ENCODE data around the gene MAP10.
"Not testable (repeated sequence)": the region's sequence is repeated elsewhere in the genome, so short reads cannot be mapped to it uniquely, and the experiment has no call there.

MAP10 gene

DNA sequence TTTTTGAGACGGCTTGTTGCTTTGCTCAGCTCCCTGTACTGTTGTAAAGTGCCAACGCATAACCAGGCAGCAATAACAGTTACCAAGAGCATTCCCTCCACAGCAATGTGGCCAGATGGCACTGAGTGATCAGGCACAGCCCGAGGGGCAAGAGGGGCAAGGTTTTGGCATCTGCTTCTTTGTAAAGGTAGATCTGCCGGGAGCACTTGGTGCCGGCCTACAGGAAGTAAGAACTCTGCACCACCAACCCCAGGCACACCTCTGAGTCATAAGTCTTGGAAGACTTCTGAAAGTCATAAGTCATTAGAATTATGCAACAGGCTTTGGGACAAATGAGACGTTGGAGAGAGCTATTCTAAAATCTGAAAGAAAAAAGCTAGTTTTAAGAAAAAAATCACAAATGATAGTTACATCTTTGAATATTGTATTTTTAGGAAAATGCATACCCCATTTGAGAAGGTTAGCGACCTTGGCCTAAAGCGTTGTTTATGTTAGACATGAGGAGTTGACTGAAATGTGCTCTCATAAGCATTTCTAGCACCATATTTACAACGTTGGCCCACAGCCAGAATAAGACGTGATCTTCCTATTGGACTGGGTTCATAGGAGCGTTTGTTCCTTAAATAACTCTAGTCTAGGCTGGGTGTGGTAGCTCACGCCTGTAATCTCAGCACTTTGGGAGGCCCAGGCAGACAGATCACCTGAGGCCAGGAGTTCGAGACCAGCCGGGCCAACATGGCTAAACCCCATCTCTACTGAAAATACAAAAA lies 37.7 kb upstream of the MAP10 start:
- TF ChIP-seq CTCF (IDR thresholded peaks at IDR 0.05; ENCODE audit: control insufficient read depth, extremely low read depth, insufficient read depth) = no peak
- H3K4me3 ChIP-seq (ENCODE audit: low read depth, low read length) = no peak overlapping the region
- no peak for DNase-seq (ENCODE audit: low read depth)

DNA sequence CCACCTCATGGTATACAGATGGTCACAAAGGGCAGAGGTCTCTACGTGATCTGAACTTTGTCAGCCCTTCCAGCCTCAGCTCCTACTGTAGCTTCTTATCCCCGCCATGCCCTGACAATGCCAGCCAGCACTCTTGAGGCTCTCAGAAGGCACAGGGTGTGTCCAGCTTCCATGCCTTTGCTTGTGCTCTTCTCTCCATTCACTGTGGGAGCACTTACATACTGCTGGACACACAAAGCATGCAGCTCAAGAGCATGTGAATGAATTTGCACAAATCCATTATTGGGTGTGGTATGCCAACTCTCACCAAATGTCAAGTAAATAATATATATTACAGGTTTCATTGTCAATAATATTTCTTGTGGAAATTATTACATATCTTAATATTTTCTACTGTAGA lies 36.4 kb upstream of the MAP10 start:
- no peak for TF ChIP-seq CTCF (IDR thresholded peaks at IDR 0.05; ENCODE audit: control insufficient read depth, extremely low read depth, insufficient read depth)

GRCh38 chr1:232769733-232770132 lies 35.5 kb upstream of the MAP10 start:
- TF ChIP-seq CTCF (IDR thresholded peaks at IDR 0.05; ENCODE audit: control insufficient read depth, extremely low read depth, insufficient read depth) = no peak
- no peak for DNase-seq (ENCODE audit: low read depth)
- no peak overlapping the region for H3K4me3 ChIP-seq (ENCODE audit: low read depth, low read length)

More for the DNA sequence above, 36.4 kb upstream of the MAP10 start:
- DNase-seq (ENCODE audit: low read depth) = no peak
- H3K4me3 ChIP-seq (ENCODE audit: low read depth, low read length) = no peak overlapping the region

DNA sequence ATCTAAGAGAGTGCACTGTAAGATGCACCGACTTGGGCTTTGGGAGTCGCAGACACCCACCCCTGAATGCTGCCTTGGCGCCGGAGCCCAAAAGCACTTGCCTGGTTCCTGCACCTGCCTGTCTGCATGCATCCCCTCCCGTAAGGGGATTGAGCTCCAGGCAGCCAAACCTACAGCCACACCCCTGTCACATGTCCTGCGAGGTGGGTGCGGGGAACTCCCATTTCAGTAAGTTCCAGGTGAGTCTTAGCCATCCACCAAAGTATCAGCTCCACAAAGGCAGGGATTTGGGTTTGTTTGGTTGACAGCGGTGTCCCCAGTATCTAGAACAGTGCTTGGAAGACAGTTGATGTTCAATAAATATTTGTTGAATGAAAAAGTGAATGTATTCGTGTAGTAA lies 31.5 kb upstream of the MAP10 start:
- no peak overlapping the region for H3K4me3 ChIP-seq (ENCODE audit: low read depth, low read length)
- no peak for DNase-seq (ENCODE audit: low read depth)
- TF ChIP-seq CTCF (IDR thresholded peaks at IDR 0.05; ENCODE audit: control insufficient read depth, extremely low read depth, insufficient read depth) = no peak

GRCh38 chr1:232776526-232777106 lies 28.6 kb upstream of the MAP10 start:
- no peak for DNase-seq (ENCODE audit: low read depth)
- TF ChIP-seq CTCF (IDR thresholded peaks at IDR 0.05; ENCODE audit: control insufficient read depth, extremely low read depth, insufficient read depth) = no peak
- H3K4me3 ChIP-seq (ENCODE audit: low read depth, low read length) = no peak overlapping the region

DNA sequence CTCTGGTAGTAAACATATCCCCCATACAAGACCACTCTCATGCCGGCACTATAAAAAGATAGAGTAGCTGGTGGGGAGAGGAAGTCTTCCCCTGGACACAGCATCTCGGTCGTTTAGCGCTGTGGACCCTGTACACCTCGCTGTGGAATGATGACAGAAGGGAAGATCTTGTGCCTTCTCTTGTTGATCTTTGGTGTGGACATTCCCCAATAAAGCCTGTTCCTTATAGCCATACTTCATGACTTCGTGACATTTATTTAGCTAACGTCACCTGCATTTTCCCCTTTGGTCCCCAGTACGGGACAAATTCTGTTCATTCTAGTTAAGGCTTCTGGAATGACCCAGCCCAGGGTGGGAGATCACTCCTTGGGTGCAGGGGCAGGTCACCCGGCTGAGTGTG lies 24.9 kb upstream of the MAP10 start:
- no peak for DNase-seq (ENCODE audit: low read depth)
- TF ChIP-seq CTCF (IDR thresholded peaks at IDR 0.05; ENCODE audit: control insufficient read depth, extremely low read depth, insufficient read depth) = no peak
- no peak overlapping the region for H3K4me3 ChIP-seq (ENCODE audit: low read depth, low read length)

DNA sequence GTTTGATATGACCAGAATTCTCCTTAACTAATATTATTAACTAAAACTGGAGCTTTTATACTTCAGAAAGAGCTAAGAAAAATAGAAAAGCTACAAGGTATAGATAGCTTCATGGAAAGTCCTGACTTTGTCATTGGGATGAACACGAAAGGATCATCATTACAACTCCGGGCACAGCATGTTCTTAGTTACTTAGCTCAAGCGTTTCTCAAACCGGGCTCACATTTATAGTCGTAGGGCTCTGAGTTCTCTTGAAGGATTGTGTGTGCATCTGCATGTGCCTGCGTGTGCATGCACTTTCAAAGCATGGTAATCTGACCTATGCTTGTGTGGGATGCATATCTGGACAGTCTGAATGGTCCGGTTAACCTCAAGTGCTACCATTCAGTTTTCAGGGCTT lies 20.4 kb upstream of the MAP10 start:
- no peak for TF ChIP-seq CTCF (IDR thresholded peaks at IDR 0.05; ENCODE audit: control insufficient read depth, extremely low read depth, insufficient read depth)
- DNase-seq (ENCODE audit: low read depth) = no peak
- H3K4me3 ChIP-seq (ENCODE audit: low read depth, low read length) = no peak overlapping the region

DNA sequence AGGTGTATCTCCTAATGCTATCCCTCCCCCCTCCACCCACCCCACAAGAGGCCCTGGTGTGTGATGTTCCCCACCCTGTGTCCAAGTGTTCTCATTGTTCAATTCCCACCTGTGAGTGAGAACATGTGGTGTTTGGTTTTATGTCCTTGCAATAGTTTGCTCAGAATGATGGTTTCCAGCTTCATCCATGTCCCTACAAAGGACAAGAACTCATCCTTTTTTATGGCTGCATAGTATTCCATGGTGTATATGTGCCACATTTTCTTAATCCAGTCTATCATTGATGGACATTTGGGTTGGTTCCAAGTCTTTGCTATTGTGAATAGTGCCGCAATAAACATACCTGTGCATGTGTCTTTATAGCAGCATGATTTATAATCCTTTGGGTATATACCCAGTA lies 19.6 kb upstream of the MAP10 start:
- not testable (repeated sequence) for DNase-seq (ENCODE audit: low read depth); H3K4me3 ChIP-seq (ENCODE audit: low read depth, low read length)

Data from LNCaP clone FGC (cell line).